Stimulated activated CD4-positive, alpha-beta T cell treated with anti-CD3 and anti-CD28 coated beads, Interleukin-12 subunit alpha, Interleukin-12 subunit beta, amount 100 ng/mL, for 24 hours (primary cell): ENCODE data around the gene CUL3.
"Not testable (repeated sequence)": the region's sequence is repeated elsewhere in the genome, so short reads cannot be mapped to it uniquely, and the experiment has no call there.

Experiments
- DNase-seq, 2 experiments: peaks; one replicate each; pipeline ENCODE4 v3.0.0-alpha.2; 2020; ENCODE audit warnings: low read depth in 2 of 2

The CUL3 gene

GRCh38 chr2:224543939-224544338 is 41.2 kb downstream of the CUL3 start:
- no peak for DNase-seq

- no peak for DNase-seq
These were observed 46.5 kb downstream of the CUL3 start for GRCh38 chr2:224538561-224539138.

- DNase-seq = no peak
These were observed 52.2 kb downstream of the CUL3 start for GRCh38 chr2:224532931-224533330.

GRCh38 chr2:224532441-224532840 is 52.7 kb downstream of the CUL3 start:
- DNase-seq = no peak

GRCh38 chr2:224528171-224528570 is 57.0 kb downstream of the CUL3 start:
- no peak for DNase-seq

- DNase-seq = no peak
These were observed 59.4 kb downstream of the CUL3 start for GRCh38 chr2:224525774-224526173.

- no peak for DNase-seq
These were observed 60.5 kb downstream of the CUL3 start for GRCh38 chr2:224524657-224525056.

- no peak for DNase-seq
These were observed 61.3 kb downstream of the CUL3 start for GRCh38 chr2:224523626-224524577.

- not testable (repeated sequence) for DNase-seq
These were observed 62.7 kb downstream of the CUL3 start for GRCh38 chr2:224522483-224522882.

- no peak for DNase-seq
These were observed 65.1 kb downstream of the CUL3 start for GRCh38 chr2:224520064-224520463.

GRCh38 chr2:224518806-224519580 is 66.2 kb downstream of the CUL3 start:
- DNase-seq = no peak

GRCh38 chr2:224517963-224518362 is 67.2 kb downstream of the CUL3 start:
- DNase-seq = no peak

- not testable (repeated sequence) for DNase-seq
These were observed 68.8 kb downstream of the CUL3 start for GRCh38 chr2:224516393-224516792.

GRCh38 chr2:224513991-224514390 is 71.2 kb downstream of the CUL3 start:
- DNase-seq = no peak

GRCh38 chr2:224507789-224508188 is 77.4 kb downstream of the CUL3 start:
- no peak for DNase-seq

GRCh38 chr2:224506494-224506893 is 78.7 kb downstream of the CUL3 start:
- DNase-seq = no peak

- no peak for DNase-seq
These were observed 86.2 kb downstream of the CUL3 start for GRCh38 chr2:224498991-224499390.

- DNase-seq = no peak
These were observed 92.6 kb downstream of the CUL3 start for GRCh38 chr2:224492531-224492930.

GRCh38 chr2:224487940-224488339 is 97.2 kb downstream of the CUL3 start:
- DNase-seq = not testable (repeated sequence)

- DNase-seq = not testable (repeated sequence)
These were observed 99.8 kb downstream of the CUL3 start for GRCh38 chr2:224485081-224486014.

- DNase-seq = no peak
These were observed 105.3 kb downstream of the CUL3 start for GRCh38 chr2:224479826-224480225.
